Chondrocyte (in vitro differentiated cells): ENCODE measurements around the gene MAP3K6. TPM values are rescaled to one million over a fixed set of nuclear protein-coding genes. Genes with fewer than 3 reads are reported as not detected.

Experiments
- DNase-seq: peaks from one replicate; pipeline ENCODE4 v3.0.0; 2021; ENCODE audit warnings: mixed read lengths, low spot score
- H3K27ac Mint-ChIP-seq: one replicate; pipeline ENCODE4 v1.8.0; 2021; ENCODE audit warnings: mild to moderate bottlenecking, moderate library complexity, mixed read lengths; ENCODE audit not compliant: unreplicated experiment
- H3K27me3 Mint-ChIP-seq: 2 replicates; pipeline ENCODE4 v1.8.0; 2021; ENCODE audit warnings: low read depth, mixed read lengths
- H3K36me3 Mint-ChIP-seq: 2 replicates; pipeline ENCODE4 v1.8.0; 2021; ENCODE audit warnings: low read depth, mixed read lengths
- H3K4me1 Mint-ChIP-seq: 2 replicates; pipeline ENCODE4 v1.8.0; 2021; ENCODE audit warnings: low read depth, mild to moderate bottlenecking, mixed read lengths
- H3K4me3 Mint-ChIP-seq: one replicate; pipeline ENCODE4 v1.8.0; 2021; ENCODE audit warnings: mild to moderate bottlenecking, moderate library complexity, mixed read lengths; ENCODE audit not compliant: unreplicated experiment
- H3K9me3 Mint-ChIP-seq: 2 replicates; pipeline ENCODE4 v1.8.0; 2021; ENCODE audit warnings: low read depth, mixed read lengths
- total RNA-seq: library from RNA; stranded (reverse); gene quantifications from 3 replicates; pipeline ENCODE4 v1.2.1, GENCODE V29; 2021
- TF ChIP-seq, protein P1 (sequence below): fragments of 200-600 bp; sonication (generic); IDR thresholded peaks from 2 replicates; pipeline ENCODE4 v1.5.0; 2021; ENCODE audit warnings: antibody characterized with exemption, mild to moderate bottlenecking, moderate library complexity

MAP3K6 gene
- total RNA-seq, 1 donor from 2014 or later = 42.0 TPM

DNA sequence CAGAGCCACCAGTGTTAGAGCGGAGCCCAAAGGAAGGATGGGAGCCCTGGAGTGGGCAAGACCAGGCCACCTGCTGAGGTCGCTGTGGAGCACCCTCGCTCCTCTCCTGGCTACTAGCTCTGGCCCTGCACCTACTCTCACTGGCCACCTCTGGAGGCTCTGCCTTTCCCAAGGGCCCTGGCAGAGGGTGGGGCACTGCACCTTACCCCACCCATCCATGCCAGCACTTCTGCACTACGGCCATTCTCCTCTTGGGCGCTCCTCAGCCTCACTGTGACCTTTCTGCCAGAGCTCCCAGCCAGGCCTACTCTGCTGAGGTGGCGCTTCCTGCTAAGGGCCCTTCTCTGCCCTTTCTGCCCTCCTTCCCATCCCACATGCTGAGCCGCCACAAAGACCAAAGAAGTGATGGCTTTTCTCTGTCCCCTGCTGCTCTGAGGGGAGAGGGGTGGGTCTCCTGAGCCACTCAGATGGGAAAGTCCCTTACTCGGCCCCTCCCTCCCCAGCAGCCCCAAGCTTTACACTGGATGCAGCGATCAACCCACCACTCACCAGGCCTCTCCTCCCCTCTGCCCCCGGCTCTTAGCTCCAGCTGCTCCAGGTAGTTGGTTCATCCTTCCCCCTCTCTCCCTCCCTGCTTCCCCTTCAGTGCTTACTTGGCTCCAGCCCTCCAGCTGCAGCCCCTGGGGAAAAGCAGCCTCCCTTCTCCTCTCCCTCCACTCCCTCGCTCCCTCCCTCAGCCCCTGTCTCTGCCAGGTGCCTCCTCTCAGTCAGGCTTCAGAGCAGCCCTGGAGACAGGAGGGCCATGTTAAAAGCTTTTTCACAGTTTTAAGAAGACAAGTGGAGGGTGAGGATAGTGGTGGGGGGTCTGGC lies 59.6 kb downstream of the MAP3K6 start:
- DNase-seq = no peak
- TF ChIP-seq, protein P1, sequence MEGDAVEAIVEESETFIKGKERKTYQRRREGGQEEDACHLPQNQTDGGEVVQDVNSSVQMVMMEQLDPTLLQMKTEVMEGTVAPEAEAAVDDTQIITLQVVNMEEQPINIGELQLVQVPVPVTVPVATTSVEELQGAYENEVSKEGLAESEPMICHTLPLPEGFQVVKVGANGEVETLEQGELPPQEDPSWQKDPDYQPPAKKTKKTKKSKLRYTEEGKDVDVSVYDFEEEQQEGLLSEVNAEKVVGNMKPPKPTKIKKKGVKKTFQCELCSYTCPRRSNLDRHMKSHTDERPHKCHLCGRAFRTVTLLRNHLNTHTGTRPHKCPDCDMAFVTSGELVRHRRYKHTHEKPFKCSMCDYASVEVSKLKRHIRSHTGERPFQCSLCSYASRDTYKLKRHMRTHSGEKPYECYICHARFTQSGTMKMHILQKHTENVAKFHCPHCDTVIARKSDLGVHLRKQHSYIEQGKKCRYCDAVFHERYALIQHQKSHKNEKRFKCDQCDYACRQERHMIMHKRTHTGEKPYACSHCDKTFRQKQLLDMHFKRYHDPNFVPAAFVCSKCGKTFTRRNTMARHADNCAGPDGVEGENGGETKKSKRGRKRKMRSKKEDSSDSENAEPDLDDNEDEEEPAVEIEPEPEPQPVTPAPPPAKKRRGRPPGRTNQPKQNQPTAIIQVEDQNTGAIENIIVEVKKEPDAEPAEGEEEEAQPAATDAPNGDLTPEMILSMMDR = peak; percentile 34
- no peaks in the 10 kb centered on the region for H3K27me3 Mint-ChIP-seq
- no peak overlapping the region for H3K4me3 Mint-ChIP-seq
- H3K9me3 Mint-ChIP-seq = no peaks in the 10 kb centered on the region
- H3K27ac Mint-ChIP-seq = no peak overlapping the region
- peaks cover 14% of the 10 kb centered on the region for H3K36me3 Mint-ChIP-seq
- peaks cover 2% of the 10 kb centered on the region for H3K4me1 Mint-ChIP-seq

DNA sequence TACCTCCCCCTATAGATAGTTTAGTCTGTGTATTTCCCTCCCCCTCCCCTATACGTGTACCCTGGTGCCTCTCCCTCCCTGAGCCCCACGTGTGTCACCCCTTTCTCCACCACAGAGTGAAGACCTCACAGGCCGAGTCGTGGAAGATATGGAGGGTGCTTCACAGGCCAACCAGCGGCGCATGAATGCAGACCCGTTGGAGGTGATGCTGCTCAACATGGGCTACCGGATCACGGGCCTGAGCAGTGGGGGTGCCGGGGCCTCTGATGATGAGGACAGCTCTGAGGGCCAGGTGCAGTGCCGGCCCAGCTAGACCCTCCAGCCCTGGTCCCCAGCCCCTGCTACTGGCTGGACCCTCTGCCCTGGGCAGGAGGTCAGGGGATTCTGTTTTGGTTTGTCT lies 60.7 kb downstream of the MAP3K6 start:
- Mint-ChIP-seq H3K9me3 (no peaks in the 10 kb centered on the region), H3K27me3 (no peaks in the 10 kb centered on the region), H3K4me1 (peaks cover 12% of the 10 kb centered on the region), H3K36me3 (peaks cover 12% of the 10 kb centered on the region), H3K27ac (no peak overlapping the region), H3K4me3 (no peak overlapping the region)
- no peak for DNase-seq
- TF ChIP-seq, protein P1 = no peak

Other genes with a start within 250 kb of the MAP3K6 start
- 53.9 to 55.4 TPM (median 54.6 TPM) in 3 replicates for gene SLC9A1, start 211.8 kb downstream of the MAP3K6 start, total RNA-seq
- 30.8 to 32.4 TPM (median 31.2 TPM) in 3 replicates for gene WDTC1, start 132.3 kb downstream of the MAP3K6 start, total RNA-seq
- gene TMEM222, start 44.8 kb downstream of the MAP3K6 start, total RNA-seq = 31.6 to 34.7 TPM (median 34.6 TPM) in 3 replicates
- 0.82 to 1.2 TPM (median 0.85 TPM) in 3 replicates for gene SYTL1, start 24.9 kb downstream of the MAP3K6 start, total RNA-seq
- gene FCN3, start 7.9 kb upstream of the MAP3K6 start, total RNA-seq = not detected in 3 replicates
- gene CD164L2, start 16.4 kb upstream of the MAP3K6 start, total RNA-seq = not detected in 3 replicates
- 0.26 to 0.56 TPM (median 0.32 TPM) in 3 replicates for gene GPR3, start 25.7 kb upstream of the MAP3K6 start, total RNA-seq
- gene WASF2, start 123.2 kb upstream of the MAP3K6 start, total RNA-seq = 114 to 136 TPM (median 128 TPM) in 3 replicates
- gene AHDC1, start 237.2 kb upstream of the MAP3K6 start, total RNA-seq = 61.6 to 86.7 TPM (median 61.8 TPM) in 3 replicates